ENCODE measurements around the gene CEP89.

Gene CEP89

DNA sequence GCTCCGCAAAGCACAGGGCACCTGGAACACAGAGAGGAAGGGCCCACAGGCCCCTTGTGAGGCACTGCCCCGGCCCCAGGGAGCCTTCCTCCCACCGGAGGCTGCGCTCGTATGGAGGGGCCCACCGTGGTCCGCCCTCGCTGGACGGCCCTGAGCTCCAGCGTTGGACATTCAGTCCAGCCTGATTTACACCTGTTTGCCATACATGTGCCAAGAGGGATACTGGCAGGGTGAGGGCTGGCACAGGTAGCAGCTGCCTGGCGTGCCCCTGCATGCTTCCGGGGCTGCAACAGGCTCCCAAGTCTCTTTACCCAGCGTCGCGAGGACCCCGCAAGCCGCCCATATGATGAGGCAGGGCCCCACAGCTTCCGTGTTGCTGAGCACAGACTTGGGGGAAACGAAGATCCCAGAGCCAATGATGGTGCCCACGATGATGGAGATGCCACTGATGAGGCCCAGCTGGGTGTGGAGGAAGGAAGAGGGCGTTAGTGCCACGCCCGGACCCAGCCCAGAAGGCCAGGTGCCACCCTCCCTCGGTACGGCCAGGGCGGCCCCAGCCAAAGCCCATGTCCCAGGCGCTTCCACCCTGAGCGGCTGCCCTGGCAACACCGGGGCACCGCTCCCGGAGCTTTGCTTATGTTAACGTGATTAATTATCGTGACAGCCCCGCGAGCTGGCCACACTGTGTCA lies 107.3 kb downstream of the CEP89 start:
- H3K4me3 ChIP-seq (ENCODE audit: low read length): no peak overlapping the region
- DNase-seq (ENCODE audit: low read depth): no peak
- TF ChIP-seq, protein P1, sequence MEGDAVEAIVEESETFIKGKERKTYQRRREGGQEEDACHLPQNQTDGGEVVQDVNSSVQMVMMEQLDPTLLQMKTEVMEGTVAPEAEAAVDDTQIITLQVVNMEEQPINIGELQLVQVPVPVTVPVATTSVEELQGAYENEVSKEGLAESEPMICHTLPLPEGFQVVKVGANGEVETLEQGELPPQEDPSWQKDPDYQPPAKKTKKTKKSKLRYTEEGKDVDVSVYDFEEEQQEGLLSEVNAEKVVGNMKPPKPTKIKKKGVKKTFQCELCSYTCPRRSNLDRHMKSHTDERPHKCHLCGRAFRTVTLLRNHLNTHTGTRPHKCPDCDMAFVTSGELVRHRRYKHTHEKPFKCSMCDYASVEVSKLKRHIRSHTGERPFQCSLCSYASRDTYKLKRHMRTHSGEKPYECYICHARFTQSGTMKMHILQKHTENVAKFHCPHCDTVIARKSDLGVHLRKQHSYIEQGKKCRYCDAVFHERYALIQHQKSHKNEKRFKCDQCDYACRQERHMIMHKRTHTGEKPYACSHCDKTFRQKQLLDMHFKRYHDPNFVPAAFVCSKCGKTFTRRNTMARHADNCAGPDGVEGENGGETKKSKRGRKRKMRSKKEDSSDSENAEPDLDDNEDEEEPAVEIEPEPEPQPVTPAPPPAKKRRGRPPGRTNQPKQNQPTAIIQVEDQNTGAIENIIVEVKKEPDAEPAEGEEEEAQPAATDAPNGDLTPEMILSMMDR (conservative IDR thresholded peaks at IDR 0.05; ENCODE audit: low read depth, low read length): no peak

GRCh38 chr19:32863841-32864240 lies 107.9 kb downstream of the CEP89 start:
- TF ChIP-seq, protein P1 (conservative IDR thresholded peaks at IDR 0.05; ENCODE audit: low read depth, low read length): no peak
- DNase-seq (ENCODE audit: low read depth): no peak
- no peak overlapping the region for H3K4me3 ChIP-seq (ENCODE audit: low read length)

GRCh38 chr19:32863301-32863700 lies 108.5 kb downstream of the CEP89 start:
- H3K4me3 ChIP-seq (ENCODE audit: low read length): no peak overlapping the region
- DNase-seq (ENCODE audit: low read depth): no peak
- TF ChIP-seq, protein P1 (conservative IDR thresholded peaks at IDR 0.05; ENCODE audit: low read depth, low read length): no peak

DNA sequence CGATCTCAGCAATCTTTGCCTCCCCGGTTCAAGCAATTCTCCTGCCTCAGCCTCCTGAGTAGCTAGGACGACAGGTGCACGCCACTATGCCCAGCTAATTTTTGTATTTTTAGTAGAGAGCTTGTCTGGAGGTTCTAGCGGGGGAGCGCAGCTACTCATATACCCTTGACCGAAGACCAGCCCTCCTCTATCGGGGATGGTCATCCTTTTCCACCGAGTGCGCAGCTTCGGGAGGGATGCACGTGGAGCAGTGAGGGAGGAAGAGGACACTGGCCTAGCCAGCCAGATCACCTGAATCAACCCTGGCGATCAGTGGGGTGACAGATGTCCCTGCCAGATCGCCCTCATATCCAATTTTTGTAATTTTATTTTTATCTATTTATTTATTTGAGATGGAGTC lies 109.0 kb downstream of the CEP89 start:
- TF ChIP-seq, protein P1 (conservative IDR thresholded peaks at IDR 0.05; ENCODE audit: low read depth, low read length): no peak
- H3K4me3 ChIP-seq (ENCODE audit: low read length): no peak overlapping the region
- no peak for DNase-seq (ENCODE audit: low read depth)

DNA sequence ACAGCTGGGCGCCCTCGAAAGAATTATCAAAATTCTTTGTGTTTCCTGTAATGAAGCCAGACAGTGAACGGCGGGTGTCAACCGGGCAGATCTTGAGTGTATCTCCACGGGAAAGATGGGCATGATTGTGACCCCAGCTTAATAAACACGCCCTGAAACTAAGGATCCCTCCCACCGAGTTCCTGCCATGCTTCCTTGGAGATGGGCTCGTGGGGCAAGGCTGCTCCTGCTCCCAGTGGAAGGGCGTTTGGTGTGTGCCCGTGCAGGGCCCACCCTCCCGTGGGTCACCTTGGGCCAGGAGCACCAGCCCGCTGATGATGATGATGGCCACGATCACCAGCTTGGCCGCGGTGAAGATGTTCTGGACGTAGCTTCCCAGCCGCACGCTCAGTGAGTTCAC lies 109.6 kb downstream of the CEP89 start:
- DNase-seq (ENCODE audit: low read depth): no peak
- no peak overlapping the region for H3K4me3 ChIP-seq (ENCODE audit: low read length)
- TF ChIP-seq, protein P1 (conservative IDR thresholded peaks at IDR 0.05; ENCODE audit: low read depth, low read length): no peak

- no peak for DNase-seq (ENCODE audit: low read depth)
- TF ChIP-seq, protein P1 (conservative IDR thresholded peaks at IDR 0.05; ENCODE audit: low read depth, low read length): no peak
- no peak overlapping the region for H3K4me3 ChIP-seq (ENCODE audit: low read length)
Observed at GRCh38 chr19:32861596-32861995, 110.2 kb downstream of the CEP89 start.

- TF ChIP-seq, protein P1 (conservative IDR thresholded peaks at IDR 0.05; ENCODE audit: low read depth, low read length): no peak
Observed at GRCh38 chr19:32859591-32859990, 112.2 kb downstream of the CEP89 start.

More at GRCh38 chr19:32859591-32859990, 112.2 kb downstream of the CEP89 start:
- DNase-seq (ENCODE audit: low read depth): no peak
- no peak overlapping the region for H3K4me3 ChIP-seq (ENCODE audit: low read length)

All from retinal pigment epithelial cell (primary cell).